Measurements from ENCODE around the gene HOXA7.

Gene HOXA7

DNA sequence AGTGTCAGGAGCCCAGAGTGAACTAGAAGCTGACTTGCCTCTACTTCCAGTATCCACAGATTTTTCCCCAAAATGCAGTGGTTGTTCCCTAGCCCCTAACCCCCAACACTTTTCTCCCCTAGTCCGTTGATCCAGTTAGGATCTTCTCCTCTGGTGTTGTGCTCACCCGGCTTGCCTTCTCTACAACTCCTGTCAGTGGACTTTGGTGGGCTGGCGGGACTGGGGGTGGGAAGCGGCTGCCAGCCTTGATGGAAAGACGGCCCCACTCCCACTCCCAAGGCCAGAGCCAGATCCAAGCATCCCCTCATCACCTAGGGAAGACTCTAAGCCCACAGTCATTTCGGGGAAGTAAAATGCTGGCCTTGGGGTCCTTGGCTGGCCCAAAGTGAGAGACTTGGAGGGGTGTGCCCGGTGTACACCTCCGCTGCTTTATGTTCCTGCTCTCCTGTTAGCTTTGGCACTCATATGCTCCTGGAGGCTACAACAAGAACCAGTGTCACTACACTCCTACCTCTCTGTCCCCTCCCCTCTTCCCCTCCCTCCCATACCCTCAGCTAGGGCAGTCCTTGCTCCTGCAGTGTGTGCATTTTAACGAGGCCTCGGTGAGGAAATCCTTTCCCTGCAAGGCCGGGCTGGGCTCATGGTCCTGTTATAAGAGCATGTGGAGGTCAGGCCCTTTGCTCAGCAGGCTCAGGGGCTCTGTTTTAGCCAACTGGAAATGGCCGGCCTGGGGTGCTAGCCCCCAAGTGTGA lies 18.6 kb upstream of the HOXA7 start:
- Histone ChIP-seq H3K4me3 (ENCODE audit: low read length) (no peak overlapping the region), H3K27ac (ENCODE audit: low read length) (no peak overlapping the region), H3K27me3 (replicated peaks; ENCODE audit: insufficient read depth, low read length) (peaks cover 76% of the 10 kb centered on the region), H3K4me2 (ENCODE audit: low read depth, low read length) (no peak overlapping the region), H3K79me2 (ENCODE audit: low read length) (no peaks in the 10 kb centered on the region), H4K20me1 (ENCODE audit: insufficient read depth, low read length) (no peaks in the 10 kb centered on the region), H3K9me2 (replicated peaks; ENCODE audit: insufficient read depth, low read length) (no peaks in the 10 kb centered on the region), H3K9me3 (replicated peaks; ENCODE audit: insufficient read depth, low read length) (no peaks in the 10 kb centered on the region), H3K9ac (ENCODE audit: low read length) (no peak overlapping the region), H3F3A (ENCODE audit: insufficient read depth, low read length) (peaks cover 12% of the 10 kb centered on the region), H2AFZ (ENCODE audit: low read length) (no peak overlapping the region), H3K36me3 (replicated peaks; ENCODE audit: insufficient read depth, low read length) (no peaks in the 10 kb centered on the region), H3K4me1 (ENCODE audit: low read length) (peaks cover 9% of the 10 kb centered on the region)
- DNase-seq, result no peak
- TF ChIP-seq EZH2 (optimal IDR thresholded peaks at IDR 0.05; ENCODE audit: low read depth, low read length) (no peak), EZH2phosphoT487 (IDR thresholded peaks at IDR 0.05; ENCODE audit: low read length) (no peak), CTCF (IDR thresholded peaks at IDR 0.05; ENCODE audit: low read length) (no peak)

GRCh38 chr7:27173956-27174873 lies 17.7 kb upstream of the HOXA7 start, which contains the start of gene HOXA10:
TSS of gene HOXA10 (minus strand) at chr7:27174320. CDS start at chr7:27174306, 14 bp downstream.
- Histone ChIP-seq H3K9me3 (replicated peaks; ENCODE audit: insufficient read depth, low read length) (no peaks in the 10 kb centered on the region), H3K27ac (ENCODE audit: low read length) (no peak within 1 kb of the TSS), H3F3A (ENCODE audit: insufficient read depth, low read length) (peaks cover 12% of the 10 kb centered on the region), H3K9me2 (replicated peaks; ENCODE audit: insufficient read depth, low read length) (no peaks in the 10 kb centered on the region), H3K79me2 (ENCODE audit: low read length) (no peaks in the 10 kb centered on the region), H3K27me3 (replicated peaks; ENCODE audit: insufficient read depth, low read length) (peaks cover 76% of the 10 kb centered on the region), H3K4me1 (ENCODE audit: low read length) (peaks cover 9% of the 10 kb centered on the region), H4K20me1 (ENCODE audit: insufficient read depth, low read length) (no peaks in the 10 kb centered on the region), H3K9ac (ENCODE audit: low read length) (no peak within 1 kb of the TSS), H3K4me3 (ENCODE audit: low read length) (peak within 1 kb of the TSS; percentile 59), H2AFZ (ENCODE audit: low read length) (peak within 1 kb of the TSS; percentile 58), H3K4me2 (ENCODE audit: low read depth, low read length) (peak within 1 kb of the TSS; percentile 99), H3K36me3 (replicated peaks; ENCODE audit: insufficient read depth, low read length) (no peaks in the 10 kb centered on the region)
- no peak for DNase-seq
- no peak for TF ChIP-seq EZH2phosphoT487 (IDR thresholded peaks at IDR 0.05; ENCODE audit: low read length)
- TF ChIP-seq EZH2 (optimal IDR thresholded peaks at IDR 0.05; ENCODE audit: low read depth, low read length), result no peak
- TF ChIP-seq CTCF (IDR thresholded peaks at IDR 0.05; ENCODE audit: low read length), result no peak

- Histone ChIP-seq H3F3A (ENCODE audit: insufficient read depth, low read length) (peaks cover 12% of the 10 kb centered on the region), H3K9me2 (replicated peaks; ENCODE audit: insufficient read depth, low read length) (no peaks in the 10 kb centered on the region), H3K4me3 (ENCODE audit: low read length) (peak overlapping the region; percentile 59), H3K27ac (ENCODE audit: low read length) (no peak overlapping the region), H3K27me3 (replicated peaks; ENCODE audit: insufficient read depth, low read length) (peaks cover 79% of the 10 kb centered on the region), H3K36me3 (replicated peaks; ENCODE audit: insufficient read depth, low read length) (no peaks in the 10 kb centered on the region), H4K20me1 (ENCODE audit: insufficient read depth, low read length) (no peaks in the 10 kb centered on the region), H3K79me2 (ENCODE audit: low read length) (no peaks in the 10 kb centered on the region), H3K4me1 (ENCODE audit: low read length) (peaks cover 9% of the 10 kb centered on the region), H3K9ac (ENCODE audit: low read length) (no peak overlapping the region), H3K4me2 (ENCODE audit: low read depth, low read length) (peak overlapping the region; percentile 99), H3K9me3 (replicated peaks; ENCODE audit: insufficient read depth, low read length) (no peaks in the 10 kb centered on the region), H2AFZ (ENCODE audit: low read length) (peak overlapping the region; percentile 58)
- TF ChIP-seq EZH2phosphoT487 (IDR thresholded peaks at IDR 0.05; ENCODE audit: low read length), result no peak
- no peak for DNase-seq
Measured at GRCh38 chr7:27173511-27173955, 17.1 kb upstream of the HOXA7 start.
